Aorta (tissue), 5 donors: ENCODE measurements around the gene SRRM4. TPM values are rescaled to one million over a fixed set of nuclear protein-coding genes. Genes with fewer than 3 reads are reported as not detected.
A peak's percentile ranks its signal among the peaks of the same experiment; 100 is the strongest.

ENCODE experiments used
- ATAC-seq: fragments of 200-7000 bp; cut with Tn5 transposase; one replicate; pipeline ENCODE4 v1.9.1; 2022; ENCODE audit warnings: moderate library complexity; ENCODE audit not compliant: low FRiP score
- DNase-seq, 2 donors: peaks; one replicate each; pipeline ENCODE4 v3.0.0-alpha.2; 2020
- H3K27ac ChIP-seq, 2 donors: one replicate each; pipeline ENCODE4 v1.5.1; 2013; ENCODE audit warnings: low read length in 2 of 2, mild to moderate bottlenecking in 2 of 2, moderate library complexity in 2 of 2, control low read depth in 1 of 2, inconsistent platforms in 1 of 2, low read depth in 1 of 2
- H3K27me3 ChIP-seq, 2 donors: one replicate each; pipeline ENCODE4 v1.6.1; 2013; ENCODE audit warnings: control low read depth in 1 of 2, low read length in 1 of 2, mild to moderate bottlenecking in 1 of 2, moderate library complexity in 1 of 2; ENCODE audit not compliant: insufficient read depth in 2 of 2, control insufficient read depth in 1 of 2
- H3K36me3 ChIP-seq, 2 donors: one replicate each; pipeline ENCODE4 v1.6.1; 2013; ENCODE audit warnings: control low read depth in 1 of 2, low read length in 1 of 2, mild to moderate bottlenecking in 1 of 2; ENCODE audit not compliant: insufficient read depth in 2 of 2, control insufficient read depth in 1 of 2
- H3K4me1 ChIP-seq, 2 donors: one replicate each; pipeline ENCODE4 v1.6.1; 2013; ENCODE audit warnings: low read length in 2 of 2, control low read depth in 1 of 2, mild to moderate bottlenecking in 1 of 2, moderate library complexity in 1 of 2; ENCODE audit not compliant: insufficient read depth in 2 of 2, control insufficient read depth in 1 of 2
- H3K4me3 ChIP-seq, 2 donors: one replicate each; pipeline ENCODE4 v1.5.1; 2013; ENCODE audit warnings: low read length in 2 of 2, control low read depth in 1 of 2, mild to moderate bottlenecking in 1 of 2
- H3K9me3 ChIP-seq: one replicate; pipeline ENCODE4 v1.6.1; 2013; ENCODE audit warnings: mild to moderate bottlenecking, low read length; ENCODE audit not compliant: control insufficient read depth
- WGBS, 2 donors: extraction: QIAGEN DNeasy Blood & Tissue Kit; methylation state at CpG; one replicate each; pipeline ENCODE4 v1.1.7; 2013; 5-methylcytosine and 5-hydroxymethylcytosine counted together
- intact Hi-C, 2 donors: fragments of 100-400 bp; cut with DNase I; formaldehyde crosslinking; loops; one replicate each; pipeline versions ENCODE4 v1.14.2 to v1.15.0; 2022
- long read RNA-seq, 2 donors: library from polyadenylated mRNA; unstranded; transcript quantifications; one replicate each; pipeline ENCODE4 v2.0.0, GENCODE V29; 2020 to 2021
- polyA plus RNA-seq, 2 donors: library from polyadenylated mRNA; stranded (reverse); fragments of 200-250 nt; gene quantifications; one replicate each; pipeline ENCODE4 v1.2.3, GENCODE V29; 2013
- total RNA-seq, 2 donors: library from RNA; stranded (reverse); fragmentation: NEBNext Ultra II Directional; extraction: Animal tissue kit (Norgen Biotek cat#: 25700); gene quantifications; one replicate each; pipeline ENCODE4 v1.2.1, GENCODE V29; 2021
- donor health status: healthy with polysubstance abuse.
- donor health status: Bipolar disorder and iron deficiency.
- donor health status: DM: no; HTN: no; CAD: no.
- donor health status: DM: no; HTN: no; CAD: no.
- donor health status: DM: yes; HTN: yes; CAD: no.

SRRM4 gene, protein sequence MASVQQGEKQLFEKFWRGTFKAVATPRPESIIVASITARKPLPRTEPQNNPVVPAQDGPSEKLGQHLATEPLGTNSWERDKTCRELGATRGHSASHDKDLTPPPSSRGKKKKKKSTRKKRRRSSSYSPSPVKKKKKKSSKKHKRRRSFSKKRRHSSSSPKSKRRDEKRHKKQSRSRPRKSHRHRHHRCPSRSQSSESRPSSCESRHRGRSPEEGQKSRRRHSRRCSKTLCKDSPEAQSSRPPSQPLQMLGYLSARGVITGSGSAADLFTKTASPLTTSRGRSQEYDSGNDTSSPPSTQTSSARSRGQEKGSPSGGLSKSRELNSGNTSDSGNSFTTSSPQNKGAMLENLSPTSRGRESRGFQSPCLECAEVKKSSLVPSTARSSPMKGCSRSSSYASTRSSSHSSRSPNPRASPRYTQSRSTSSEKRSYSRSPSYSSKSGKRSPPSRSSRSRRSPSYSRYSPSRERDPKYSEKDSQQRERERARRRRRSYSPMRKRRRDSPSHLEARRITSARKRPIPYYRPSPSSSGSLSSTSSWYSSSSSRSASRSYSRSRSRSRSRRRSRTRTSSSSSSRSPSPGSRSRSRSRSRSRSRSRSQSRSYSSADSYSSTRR
- total RNA-seq (under 1 TPM; 0.27 to 0.88 TPM), polyA plus RNA-seq (under 1 TPM; 0.13 to 0.23 TPM)
- long read RNA-seq, donor 1, partial matches to known transcripts = 0 of 1 reads
- long read RNA-seq, donor 1, other reads (novel, unspliced or antisense) = 1 of 1 reads
- long read RNA-seq, donor 2 = 0 reads

DNA sequence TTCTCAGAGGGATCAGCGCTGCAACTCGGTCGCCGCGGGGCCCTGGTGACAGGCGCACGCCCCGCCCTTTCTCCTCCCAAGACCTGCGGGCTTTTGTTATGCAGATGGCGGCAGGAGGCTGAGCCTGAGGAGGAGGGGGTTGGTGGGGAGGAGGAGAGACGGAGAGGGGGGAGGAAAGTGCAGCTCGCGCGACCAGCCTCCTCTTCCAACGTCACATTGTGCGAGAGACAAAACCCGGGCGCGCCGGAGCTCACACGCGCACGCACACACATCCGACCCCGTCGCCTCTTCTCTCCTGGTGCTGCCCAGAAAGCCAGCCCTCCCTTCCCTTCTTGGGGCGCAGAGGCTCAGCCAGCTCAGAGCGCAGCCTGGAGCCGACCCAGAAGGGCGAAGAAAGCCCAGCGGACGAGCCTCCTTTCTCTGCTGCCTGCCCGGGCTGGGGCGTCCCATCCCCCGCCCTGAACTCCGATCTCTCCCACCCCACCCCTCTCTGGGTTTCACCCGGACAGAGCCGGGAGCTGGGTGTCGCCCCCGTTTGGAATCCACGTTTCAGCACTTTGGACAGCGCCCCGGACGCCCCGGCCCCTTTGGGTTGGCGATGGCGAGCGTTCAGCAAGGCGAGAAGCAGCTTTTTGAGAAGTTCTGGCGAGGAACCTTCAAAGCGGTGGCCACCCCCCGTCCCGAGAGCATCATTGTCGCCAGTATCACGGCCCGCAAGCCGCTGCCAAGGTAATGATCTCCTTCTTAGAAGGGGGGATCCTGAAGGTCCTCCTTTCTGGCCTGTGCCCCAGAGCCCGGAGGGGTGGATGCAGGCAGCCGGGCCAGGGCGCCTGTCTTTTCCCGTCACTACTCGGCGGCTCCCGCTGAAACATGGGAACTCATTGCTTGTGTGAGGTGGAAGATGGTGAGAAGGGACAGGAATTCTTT, at the start of gene SRRM4:
TSS of gene SRRM4 (plus strand) at position 257 of the 927 bp plus-strand sequence. CDS start at position 599, 342 bp downstream.
- WGBS, 2 donors = 1% methylated on average over 50 to 64 of the region's 64 CpGs
- intact Hi-C loops = loop anchor here (5.0 kb wide), 1 partner anchor 431 kb away; no protein-coding TSS in a partner anchor

DNA sequence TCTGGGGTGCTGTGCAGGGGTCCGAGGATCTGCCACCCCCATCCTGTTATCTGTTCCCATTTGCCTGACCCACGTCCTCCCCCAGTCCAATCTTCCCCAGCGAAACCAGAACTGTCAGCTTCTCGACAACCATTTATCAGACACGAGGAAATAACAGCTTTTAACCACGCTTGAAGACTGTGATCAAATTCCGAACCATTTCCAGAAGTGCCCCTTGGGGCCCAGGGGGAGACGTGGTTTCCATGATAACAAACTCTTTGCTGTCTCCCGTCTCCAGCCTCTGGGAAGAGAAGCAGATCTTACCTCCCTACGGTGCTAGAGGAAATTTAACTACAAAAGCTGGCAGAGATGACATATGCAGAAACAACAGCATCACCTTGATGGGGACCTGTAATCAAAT, 35.1 kb upstream of the SRRM4 start:
- H3K4me1 ChIP-seq = no peaks in the 10 kb centered on the region
- 47 to 48% methylated on average over 10 of the region's 10 CpGs for WGBS, 2 donors
- H3K9me3 ChIP-seq = no peaks in the 10 kb centered on the region
- H3K36me3 ChIP-seq = no peaks in the 10 kb centered on the region
- ATAC-seq (no peak), DNase-seq (no peak)
- intact Hi-C loops = no loop called here
- H3K4me3 ChIP-seq = no peak overlapping the region
- no peak overlapping the region for H3K27ac ChIP-seq
- H3K27me3 ChIP-seq = no peaks in the 10 kb centered on the region

More for the DNA sequence above, at the start of gene SRRM4:
- Histone ChIP-seq H3K9me3 (no peaks in the 10 kb centered on the region), H3K27me3 (no peaks in the 10 kb centered on the region), H3K27ac (no peak within 1 kb of the TSS), H3K4me1 (no peaks in the 10 kb centered on the region), H3K36me3 (no peaks in the 10 kb centered on the region), H3K4me3 (no peak within 1 kb of the TSS)
- DNase-seq = no peak
- ATAC-seq = peak; percentile 20

DNA sequence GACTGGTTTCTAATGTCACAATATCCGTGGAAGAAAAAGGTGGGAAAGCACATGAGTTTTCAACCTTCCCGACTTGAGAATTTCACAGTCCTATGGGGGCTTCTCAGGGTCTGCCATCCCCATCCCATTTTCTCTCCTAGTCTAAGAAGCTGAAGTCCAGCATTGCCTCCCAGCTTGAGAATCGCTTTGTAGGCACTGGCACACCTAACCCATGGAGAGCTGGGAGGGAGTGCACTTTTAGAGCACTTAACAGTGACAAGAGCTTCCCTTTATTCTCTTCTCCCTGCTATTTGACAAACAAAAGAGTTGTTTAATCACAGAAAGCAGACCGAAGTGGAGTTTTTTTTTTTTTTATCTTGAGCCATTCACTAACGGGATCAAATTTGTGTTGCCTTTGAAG, 22.8 kb upstream of the SRRM4 start:
- ATAC-seq (no peak), DNase-seq (no peak)
- Histone ChIP-seq H3K4me1 (no peaks in the 10 kb centered on the region), H3K9me3 (no peaks in the 10 kb centered on the region), H3K36me3 (no peaks in the 10 kb centered on the region), H3K27me3 (no peaks in the 10 kb centered on the region), H3K27ac (no peak overlapping the region), H3K4me3 (no peak overlapping the region)
- intact Hi-C loops = no loop called here
- 56 to 58% methylated on average over 5 of the region's 5 CpGs for WGBS, 2 donors

- no peak for ATAC-seq
- H3K4me3 ChIP-seq = no peak overlapping the region
- H3K36me3 ChIP-seq = no peaks in the 10 kb centered on the region
- no peaks in the 10 kb centered on the region for H3K27me3 ChIP-seq
- H3K4me1 ChIP-seq = no peaks in the 10 kb centered on the region
- intact Hi-C loops = no loop called here
- DNase-seq = no peak
- WGBS, 2 donors = 61 to 68% methylated on average over 4 of the region's 4 CpGs
- no peak overlapping the region for H3K27ac ChIP-seq
- H3K9me3 ChIP-seq = no peaks in the 10 kb centered on the region
Observed at GRCh38 chr12:118959348-118959747, 22.0 kb upstream of the SRRM4 start.

DNA sequence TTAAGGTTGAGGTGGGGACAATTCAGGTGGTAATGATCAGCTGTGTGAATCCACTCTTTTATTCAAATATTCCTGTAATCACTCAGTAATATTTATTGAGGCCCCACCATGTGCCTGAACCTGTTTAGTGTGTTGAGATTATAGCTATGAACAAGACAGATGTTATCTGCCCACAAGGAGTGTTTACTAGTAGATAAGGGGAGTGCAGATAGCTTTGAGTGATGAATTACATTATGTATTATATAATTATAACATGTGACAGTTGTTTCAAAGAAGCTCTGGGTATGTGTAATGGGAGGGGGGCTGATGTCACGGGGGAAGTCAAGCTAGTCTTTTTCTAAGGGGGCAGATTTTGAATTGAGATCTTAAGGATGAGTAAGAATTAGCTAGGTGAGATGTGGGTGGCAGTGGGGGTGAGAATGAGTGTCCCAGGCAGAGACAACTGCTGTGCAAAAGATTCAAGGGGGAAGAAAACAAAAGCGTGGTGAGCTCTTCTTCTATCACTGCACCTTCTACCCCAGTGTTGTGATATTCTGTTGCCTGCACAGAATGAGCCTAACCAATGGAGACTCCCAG, 21.3 kb upstream of the SRRM4 start:
- Histone ChIP-seq H3K36me3 (no peaks in the 10 kb centered on the region), H3K9me3 (no peaks in the 10 kb centered on the region), H3K4me3 (no peak overlapping the region), H3K4me1 (no peaks in the 10 kb centered on the region), H3K27me3 (no peaks in the 10 kb centered on the region), H3K27ac (no peak overlapping the region)
- no peak for DNase-seq
- WGBS, 2 donors = 44 to 60% methylated on average over 2 of the region's 2 CpGs
- intact Hi-C loops = no loop called here
- ATAC-seq = no peak

DNA sequence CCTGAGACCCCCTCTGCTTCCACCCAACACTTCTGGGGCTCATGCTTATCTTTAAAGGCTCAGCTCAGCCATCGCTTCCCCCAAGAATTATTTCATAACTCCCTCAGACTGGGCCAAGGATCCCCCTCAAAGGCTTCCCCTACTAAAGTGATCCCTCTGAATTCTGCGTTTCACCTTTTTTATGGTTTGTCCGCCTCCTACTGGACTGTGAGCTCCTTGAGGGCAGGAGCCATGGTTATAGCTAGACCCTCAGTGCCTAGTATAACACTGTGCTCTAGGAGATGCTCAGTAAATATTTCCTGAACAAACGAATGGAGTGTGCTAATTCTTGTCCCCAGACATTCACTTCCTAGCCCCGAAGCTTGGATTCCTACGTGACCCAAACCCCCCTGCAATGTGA, 20.5 kb upstream of the SRRM4 start:
- no peak for ATAC-seq

DNA sequence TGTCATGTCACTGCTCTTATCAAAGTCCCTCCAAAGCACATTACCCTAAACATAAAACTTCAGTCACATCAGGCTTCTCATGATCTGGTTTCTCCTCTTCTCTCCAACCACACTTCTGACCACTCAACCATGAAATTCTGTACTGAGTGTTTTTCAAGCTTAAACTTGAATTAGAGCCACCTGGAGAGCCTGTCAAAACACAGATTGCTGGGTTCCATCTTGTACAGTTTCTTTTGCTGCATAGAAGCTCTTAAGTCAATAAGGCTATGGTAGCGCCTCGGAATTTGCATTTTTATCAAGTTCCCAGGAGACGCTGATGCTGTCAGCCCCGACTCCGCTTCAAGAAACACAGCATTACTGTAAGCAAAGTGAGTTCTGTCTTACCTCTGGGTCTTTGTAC, 16.4 kb upstream of the SRRM4 start:
- 71 to 72% methylated on average over 5 of the region's 5 CpGs for WGBS, 2 donors
- Histone ChIP-seq H3K27ac (no peak overlapping the region), H3K36me3 (no peaks in the 10 kb centered on the region), H3K4me1 (no peaks in the 10 kb centered on the region), H3K27me3 (no peaks in the 10 kb centered on the region), H3K9me3 (no peaks in the 10 kb centered on the region), H3K4me3 (no peak overlapping the region)
- DNase-seq = no peak
- ATAC-seq = no peak
- intact Hi-C loops = no loop called here

More for the DNA sequence above, 20.5 kb upstream of the SRRM4 start:
- WGBS, 2 donors = 70 to 74% methylated on average over 6 of the region's 6 CpGs
- Histone ChIP-seq H3K4me1 (no peaks in the 10 kb centered on the region), H3K4me3 (no peak overlapping the region), H3K36me3 (no peaks in the 10 kb centered on the region), H3K27ac (no peak overlapping the region), H3K27me3 (no peaks in the 10 kb centered on the region), H3K9me3 (no peaks in the 10 kb centered on the region)
- intact Hi-C loops = no loop called here
- DNase-seq = no peak

DNA sequence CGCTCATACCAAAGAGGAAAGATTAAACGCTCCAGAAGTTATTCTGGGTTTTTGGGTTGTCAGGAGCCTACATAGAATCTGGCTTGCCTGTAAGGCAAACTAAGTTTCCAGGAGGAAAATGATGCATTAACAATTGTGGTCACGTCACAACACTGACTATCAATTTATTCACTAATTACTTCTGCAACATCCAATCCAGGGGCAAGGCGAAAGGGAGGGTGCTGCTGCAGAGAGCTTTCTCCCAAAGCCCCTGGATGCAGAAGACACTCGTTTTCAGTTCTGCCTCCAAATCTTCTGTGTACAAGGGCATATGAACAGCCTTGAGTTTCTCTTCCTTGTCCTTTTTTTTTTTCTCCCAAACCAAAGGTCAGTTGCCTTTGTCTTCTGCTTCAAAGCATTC, 10.5 kb upstream of the SRRM4 start:
- Histone ChIP-seq H3K36me3 (no peaks in the 10 kb centered on the region), H3K27ac (no peak overlapping the region), H3K27me3 (no peaks in the 10 kb centered on the region), H3K4me3 (no peak overlapping the region), H3K9me3 (no peaks in the 10 kb centered on the region), H3K4me1 (no peaks in the 10 kb centered on the region)
- intact Hi-C loops = no loop called here
- ATAC-seq (no peak), DNase-seq (no peak)
- 55 to 58% methylated on average over 5 of the region's 5 CpGs for WGBS, 2 donors
